HCT116 (cell line): ENCODE measurements around the gene MIA3. TPM values are rescaled to one million over a fixed set of nuclear protein-coding genes. Genes with fewer than 3 reads are reported as not detected.

Experiments
- ATAC-seq: fragments of 200-7000 bp; cut with Tn5 transposase; 2 replicates; pipeline ENCODE4 v1.9.1; 2020; ENCODE audit warnings: mild to moderate bottlenecking, moderate library complexity
- Bru-seq: library from RNA; stranded (reverse); fragments of 400-500 nt; gene quantifications from one replicate; lab custom pipeline; 2021; lab: Mats Ljungman, UMichigan
- BruChase-seq, 2 experiments: library from RNA; stranded (reverse); fragments of 400-500 nt; gene quantifications; one replicate each; lab custom pipeline; 2021; lab: Mats Ljungman, UMichigan
- BruUV-seq: library from RNA; stranded (reverse); fragments of 400-500 nt; replicated peaks from 2 replicates; lab custom pipeline; 2021; lab: Mats Ljungman, UMichigan
- CTCF ChIA-PET: fragments of 300-600 bp; sonication (Branson Sonifier 250); formaldehyde crosslinking; loops from one replicate; lab custom pipeline; 2021; ENCODE audit warnings: antibody characterized with exemption; lab: Charles Lee
- POLR2A ChIA-PET: fragments of 300-600, 350-600 bp; sonication (Branson Sonifier 250); formaldehyde crosslinking; loops from one replicate; lab custom pipeline; 2021; ENCODE audit warnings: antibody characterized with exemption; lab: Charles Lee
- RAD21 ChIA-PET, 2 experiments: fragments of 300-600 bp; sonication (Branson Sonifier 250); formaldehyde crosslinking; loops; one replicate each; lab custom pipeline; 2023; ENCODE audit warnings: low total read pairs in 2 of 2; ENCODE audit not compliant: uncharacterized antibody in 2 of 2, unreplicated experiment in 2 of 2, low non-redundant PET in 1 of 2; lab: Charles Lee
- DNase-seq: peaks from one replicate; pipeline ENCODE4 v3.0.0-alpha.2; 2010; ENCODE audit warnings: low read depth, low spot score
- H2AFZ ChIP-seq: fragments of 200-600 bp; shearing (Covaris generic), sonication (generic); 2 replicates; pipeline ENCODE4 v1.6.1; 2017; ENCODE audit warnings: low read depth, mixed run types, mixed read lengths, antibody characterized with exemption, low read length; ENCODE audit not compliant: poor library complexity, severe bottlenecking
- H3K27ac ChIP-seq: 2 replicates; pipeline ENCODE4 v1.5.1; 2012; ENCODE audit warnings: low read depth, low read length
- H3K27me3 ChIP-seq: fragments of 200-600 bp; sonication (generic); 2 replicates; pipeline ENCODE4 v1.6.1; 2016; ENCODE audit warnings: mixed run types, low read length, mixed read lengths; ENCODE audit not compliant: insufficient read depth
- H3K36me3 ChIP-seq, 2 experiments: fragments of 200-500 bp in 1 of 2; fragments of 200-600 bp in 1 of 2; sonication (Bioruptor generic) in 1 of 2; sonication (generic) in 1 of 2; 2 replicates each; pipeline versions ENCODE4 v1.5.1 to v1.6.1; 2014 to 2016; ENCODE audit warnings: low read length in 2 of 2, inconsistent platforms in 1 of 2, mixed read lengths in 1 of 2, mixed run types in 1 of 2; ENCODE audit not compliant: insufficient read depth in 2 of 2, control insufficient read depth in 1 of 2
- H3K4me1 ChIP-seq, 2 experiments: fragments of 200-600 bp in 1 of 2; sonication (generic) in 1 of 2; 2 replicates each; pipeline versions ENCODE4 v1.5.1 to v1.6.1; 2012 to 2017; ENCODE audit warnings: low read length in 2 of 2, inconsistent platforms in 1 of 2, mild to moderate bottlenecking in 1 of 2, mixed read lengths in 1 of 2, mixed run types in 1 of 2, moderate library complexity in 1 of 2; ENCODE audit not compliant: insufficient read depth in 2 of 2, control insufficient read depth in 1 of 2
- H3K4me2 ChIP-seq: fragments of 200-600 bp; sonication (generic); 2 replicates; pipeline ENCODE4 v1.6.1; 2017; ENCODE audit warnings: mixed run types, low read length, mixed read lengths
- H3K4me3 ChIP-seq, 2 experiments: fragments of 200-600 bp in 1 of 2; sonication (generic) in 1 of 2; replicated peaks in 1 of 2; 2 replicates each; pipeline ENCODE4 v1.5.1; 2011 to 2016; ENCODE audit warnings: low read length in 2 of 2, control low read depth in 1 of 2, low read depth in 1 of 2, mild to moderate bottlenecking in 1 of 2, mixed read lengths in 1 of 2, mixed run types in 1 of 2
- H3K79me2 ChIP-seq: fragments of 200-600 bp; sonication (generic); 2 replicates; pipeline ENCODE4 v1.6.1; 2017; ENCODE audit warnings: mild to moderate bottlenecking, mixed run types, low read length, moderate library complexity, mixed read lengths; ENCODE audit not compliant: insufficient read depth
- H3K9ac ChIP-seq: fragments of 200-600 bp; sonication (generic); 2 replicates; pipeline ENCODE4 v1.6.1; 2016; ENCODE audit warnings: low read length, mixed read lengths
- H3K9me2 ChIP-seq: fragments of 200-600 bp; sonication (generic), shearing (Covaris generic); 2 replicates; pipeline ENCODE4 v1.6.1; 2017; ENCODE audit warnings: mixed run types, mild to moderate bottlenecking, moderate library complexity; ENCODE audit not compliant: insufficient read depth
- H3K9me3 ChIP-seq, 2 experiments: fragments of 200-500 bp in 1 of 2; fragments of 200-600 bp in 1 of 2; sonication (Bioruptor generic) in 1 of 2; sonication (generic) in 1 of 2; 2 replicates each; pipeline ENCODE4 v1.6.1; 2014 to 2017; ENCODE audit warnings: low read length in 2 of 2, mixed read lengths in 2 of 2, inconsistent platforms in 1 of 2, low read depth in 1 of 2, mild to moderate bottlenecking in 1 of 2, mixed run types in 1 of 2, moderate library complexity in 1 of 2; ENCODE audit not compliant: control insufficient read depth in 1 of 2, insufficient read depth in 1 of 2
- H4K20me1 ChIP-seq: fragments of 200-600 bp; sonication (generic), shearing (Covaris generic); 2 replicates; pipeline ENCODE4 v1.6.1; 2017; ENCODE audit warnings: mixed run types, mild to moderate bottlenecking, moderate library complexity; ENCODE audit not compliant: insufficient read depth
- CTCF ChIP-seq, 3 experiments: fragments of 200-600 bp in 1 of 3; sonication (generic) in 1 of 3; IDR thresholded peaks in 2 of 3; conservative IDR thresholded peaks in 1 of 3; 2 replicates each; pipeline ENCODE4 v1.5.1; 2012 to 2017; ENCODE audit warnings: low read depth in 2 of 3, low read length in 2 of 3, antibody characterized with exemption in 1 of 3, borderline replicate concordance in 1 of 3, control low read depth in 1 of 3, mild to moderate bottlenecking in 1 of 3, mixed read lengths in 1 of 3, mixed run types in 1 of 3, moderate library complexity in 1 of 3; ENCODE audit not compliant: insufficient read depth in 1 of 3
- EGR1 ChIP-seq: IDR thresholded peaks from 2 replicates; pipeline ENCODE4 v1.6.1; 2012; ENCODE audit warnings: low read depth
- POLR2AphosphoS5 ChIP-seq: IDR thresholded peaks from 2 replicates; pipeline ENCODE4 v1.6.1; 2011; ENCODE audit warnings: mild to moderate bottlenecking, low read depth, low read length, moderate library complexity
- SIN3A ChIP-seq: IDR thresholded peaks from 2 replicates; pipeline ENCODE4 v1.6.1; 2012; ENCODE audit warnings: low read depth
- YY1 ChIP-seq: IDR thresholded peaks from 2 replicates; pipeline ENCODE4 v1.6.1; 2011; ENCODE audit warnings: low read length, low read depth, moderate library complexity, mild to moderate bottlenecking; ENCODE audit not compliant: insufficient replicate concordance; ENCODE audit errors: extremely low read depth
- ZFX ChIP-seq: fragments of 450-650 bp; IDR thresholded peaks from 2 replicates; pipeline ENCODE4 v1.6.1; 2017
- intact Hi-C: fragments of 100-400 bp; cut with micrococcal nuclease; formaldehyde crosslinking; loops from 2 replicates; pipeline ENCODE4 v1.10.0; 2022
- long read RNA-seq: library from polyadenylated mRNA; unstranded; transcript quantifications from one replicate; pipeline ENCODE4 v2.0.0, GENCODE V29; 2021; ENCODE audit not compliant: unreplicated experiment
- polyA plus RNA-seq: library from polyadenylated mRNA; unstranded; fragments of >200 nt; gene quantifications from 2 replicates; pipeline ENCODE4 v1.2.1, GENCODE V29; 2012; ENCODE audit warnings: missing spikeins
- total RNA-seq: library from RNA; stranded (reverse); gene quantifications from one replicate; pipeline ENCODE4 v1.2.1, GENCODE V29; 2021; ENCODE audit not compliant: unreplicated experiment

Gene MIA3, protein sequence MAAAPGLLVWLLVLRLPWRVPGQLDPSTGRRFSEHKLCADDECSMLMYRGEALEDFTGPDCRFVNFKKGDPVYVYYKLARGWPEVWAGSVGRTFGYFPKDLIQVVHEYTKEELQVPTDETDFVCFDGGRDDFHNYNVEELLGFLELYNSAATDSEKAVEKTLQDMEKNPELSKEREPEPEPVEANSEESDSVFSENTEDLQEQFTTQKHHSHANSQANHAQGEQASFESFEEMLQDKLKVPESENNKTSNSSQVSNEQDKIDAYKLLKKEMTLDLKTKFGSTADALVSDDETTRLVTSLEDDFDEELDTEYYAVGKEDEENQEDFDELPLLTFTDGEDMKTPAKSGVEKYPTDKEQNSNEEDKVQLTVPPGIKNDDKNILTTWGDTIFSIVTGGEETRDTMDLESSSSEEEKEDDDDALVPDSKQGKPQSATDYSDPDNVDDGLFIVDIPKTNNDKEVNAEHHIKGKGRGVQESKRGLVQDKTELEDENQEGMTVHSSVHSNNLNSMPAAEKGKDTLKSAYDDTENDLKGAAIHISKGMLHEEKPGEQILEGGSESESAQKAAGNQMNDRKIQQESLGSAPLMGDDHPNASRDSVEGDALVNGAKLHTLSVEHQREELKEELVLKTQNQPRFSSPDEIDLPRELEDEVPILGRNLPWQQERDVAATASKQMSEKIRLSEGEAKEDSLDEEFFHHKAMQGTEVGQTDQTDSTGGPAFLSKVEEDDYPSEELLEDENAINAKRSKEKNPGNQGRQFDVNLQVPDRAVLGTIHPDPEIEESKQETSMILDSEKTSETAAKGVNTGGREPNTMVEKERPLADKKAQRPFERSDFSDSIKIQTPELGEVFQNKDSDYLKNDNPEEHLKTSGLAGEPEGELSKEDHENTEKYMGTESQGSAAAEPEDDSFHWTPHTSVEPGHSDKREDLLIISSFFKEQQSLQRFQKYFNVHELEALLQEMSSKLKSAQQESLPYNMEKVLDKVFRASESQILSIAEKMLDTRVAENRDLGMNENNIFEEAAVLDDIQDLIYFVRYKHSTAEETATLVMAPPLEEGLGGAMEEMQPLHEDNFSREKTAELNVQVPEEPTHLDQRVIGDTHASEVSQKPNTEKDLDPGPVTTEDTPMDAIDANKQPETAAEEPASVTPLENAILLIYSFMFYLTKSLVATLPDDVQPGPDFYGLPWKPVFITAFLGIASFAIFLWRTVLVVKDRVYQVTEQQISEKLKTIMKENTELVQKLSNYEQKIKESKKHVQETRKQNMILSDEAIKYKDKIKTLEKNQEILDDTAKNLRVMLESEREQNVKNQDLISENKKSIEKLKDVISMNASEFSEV (N-terminal part only)
- total RNA-seq (62.7 TPM), Bru-seq, nascent RNA (percentile 83 among the genes with signal in this experiment), BruChase-seq, experiment 1, labeled RNA remaining after a 6-hour chase (percentile 91 among the genes with signal in this experiment), BruChase-seq, experiment 2, labeled RNA remaining after a 2-hour chase (percentile 85 among the genes with signal in this experiment)
- polyA plus RNA-seq = 25.5 and 29.6 TPM in 2 replicates
- long read RNA-seq, full-length matches to known transcripts = 19 of 35 reads
- long read RNA-seq, partial matches to known transcripts = 11 of 35 reads
- long read RNA-seq, other reads (novel, unspliced or antisense) = 5 of 35 reads

DNA sequence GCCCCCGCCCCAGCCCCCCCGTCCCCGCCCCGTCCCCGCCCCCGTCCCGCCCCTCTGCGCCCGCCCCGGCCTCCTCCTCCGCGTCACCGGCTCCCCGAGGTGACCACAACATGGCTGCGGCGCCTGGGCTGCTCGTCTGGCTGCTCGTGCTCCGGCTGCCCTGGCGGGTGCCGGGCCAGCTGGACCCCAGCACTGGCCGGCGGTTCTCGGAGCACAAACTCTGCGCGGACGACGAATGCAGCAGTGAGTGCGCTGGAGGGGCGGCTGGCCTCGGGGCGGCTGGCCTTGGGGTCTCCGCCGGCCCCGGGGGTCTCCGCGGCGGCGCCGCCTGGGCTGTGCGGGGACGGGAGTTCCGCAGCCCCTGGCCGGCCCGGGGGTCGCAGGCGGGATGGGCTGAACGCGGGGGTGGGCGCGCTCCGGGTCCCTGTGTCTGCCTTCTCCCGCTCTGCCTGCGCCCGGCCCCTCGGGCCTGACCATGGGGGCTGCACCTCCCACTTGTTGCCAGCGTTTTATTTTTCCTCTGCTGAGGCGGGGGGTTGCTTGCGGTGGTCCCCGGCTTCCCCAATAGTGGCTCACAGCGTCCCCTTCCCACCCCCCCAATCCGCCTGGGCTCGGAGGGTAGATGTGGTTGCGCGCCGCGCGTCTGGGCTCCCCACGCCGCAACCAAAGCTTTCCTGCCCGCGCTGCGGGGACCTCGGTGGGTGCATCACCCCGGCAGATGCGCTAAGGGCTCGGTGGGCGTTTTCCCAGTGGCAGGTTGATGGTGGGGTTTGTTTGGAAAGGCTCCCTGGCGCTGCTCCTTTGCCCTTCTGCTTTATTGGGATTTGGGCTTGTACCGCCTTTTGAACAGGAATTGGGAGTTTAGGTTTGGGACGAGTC, at the start of gene MIA3:
Gene MIA3, plus strand, starts transcription at position 97 of the 879 bp plus-strand sequence. Its CDS starts 14 bp downstream, at position 111.
- POLR2A ChIA-PET = no interaction called here
- ATAC-seq (peak; percentile 77), DNase-seq (no peak)
- no peaks in the 10 kb centered on the region for H4K20me1 ChIP-seq
- TF ChIP-seq POLR2AphosphoS5 (peak; percentile 94), SIN3A (peak; percentile 53; the same call in 1 of the 2 replicates), ZFX (peak; percentile 25; the same call in 1 of the 2 replicates), EGR1 (peak; percentile 32; the same call in 1 of the 2 replicates), YY1 (peak; percentile 96), CTCF (IDR thresholded peaks at IDR 0.05 in 2 of 3, conservative IDR thresholded peaks at IDR 0.05 in 1 of 3; ENCODE audit: borderline replicate concordance in 1 of 3, insufficient read depth in 1 of 3, low read depth in 2 of 3, low read length in 2 of 3) (no peak)
- peaks cover 30% of the 10 kb centered on the region; the same call in 1 of the 2 replicates for H3K79me2 ChIP-seq
- CTCF ChIA-PET = interaction anchor here (1.1 kb wide), 1 partner anchor 16 kb away, joined by 3 read pairs; no protein-coding TSS in a partner anchor
- H3K36me3 ChIP-seq = peaks cover 0 to 1% of the 10 kb centered on the region in 2 experiments; a peak in 2 of 4 replicates
- peaks cover 2 to 16% of the 10 kb centered on the region in 2 experiments; a peak in 3 of 4 replicates for H3K4me1 ChIP-seq
- H3K27ac ChIP-seq = peak within 1 kb of the TSS; percentile 55; the same call in 1 of the 2 replicates
- peak within 1 kb of the TSS; percentile 90 for H3K4me2 ChIP-seq
- H3K9me3 ChIP-seq = no peaks in the 10 kb centered on the region
- intact Hi-C loops = loop anchor here (1.0 kb wide), 1 partner anchor 25 kb away; no protein-coding TSS in a partner anchor
- H3K9me2 ChIP-seq = no peaks in the 10 kb centered on the region
- H2AFZ ChIP-seq = peak within 1 kb of the TSS; percentile 79
- H3K27me3 ChIP-seq = no peaks in the 10 kb centered on the region
- RAD21 ChIA-PET = no interaction called here
- BruUV-seq = no TSS peak
- peak within 1 kb of the TSS; percentile 82 for H3K9ac ChIP-seq
- peak within 1 kb of the TSS; percentile 67 to 79 for H3K4me3 ChIP-seq
